Subcutaneous adipose tissue (tissue), 4 donors: Measurements from ENCODE around the gene GALNS. TPM values are rescaled to one million over a fixed set of nuclear protein-coding genes. Genes with fewer than 3 reads are reported as not detected.

Experiments used
- total RNA-seq, 4 donors: library from RNA; depleted of rRNA; stranded (reverse); fragments of >200 nt; gene quantifications; one replicate each; pipeline ENCODE4 v1.1.0, GENCODE V29; 2016
- TF ChIP-seq, protein P1 (sequence below): fragments of 450-650 bp; IDR thresholded peaks from one replicate; pipeline ENCODE4 v1.5.1; 2016; ENCODE audit warnings: low read depth, mild to moderate bottlenecking, control low read depth, antibody characterized with exemption, moderate library complexity

Gene GALNS
- total RNA-seq, 4 donors from 2014 or later: 17.2 to 48.6 (median 18.2) TPM

DNA sequence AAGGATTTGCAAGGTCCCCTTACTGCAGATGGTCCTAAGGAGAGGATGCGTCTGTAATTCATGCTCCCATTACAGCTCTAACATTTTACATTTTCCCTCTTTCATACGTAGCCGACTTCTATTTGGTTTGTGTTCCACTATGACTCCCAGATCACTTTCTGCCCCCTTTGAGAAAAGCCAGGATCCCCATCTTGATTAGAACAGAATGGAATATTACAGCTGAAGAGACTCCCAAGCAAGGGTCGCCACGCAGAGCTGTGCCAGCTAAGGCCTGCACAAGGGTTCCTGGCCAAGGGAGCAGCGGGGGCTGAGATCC, 56.5 kb downstream of the GALNS start:
- TF ChIP-seq, protein P1, sequence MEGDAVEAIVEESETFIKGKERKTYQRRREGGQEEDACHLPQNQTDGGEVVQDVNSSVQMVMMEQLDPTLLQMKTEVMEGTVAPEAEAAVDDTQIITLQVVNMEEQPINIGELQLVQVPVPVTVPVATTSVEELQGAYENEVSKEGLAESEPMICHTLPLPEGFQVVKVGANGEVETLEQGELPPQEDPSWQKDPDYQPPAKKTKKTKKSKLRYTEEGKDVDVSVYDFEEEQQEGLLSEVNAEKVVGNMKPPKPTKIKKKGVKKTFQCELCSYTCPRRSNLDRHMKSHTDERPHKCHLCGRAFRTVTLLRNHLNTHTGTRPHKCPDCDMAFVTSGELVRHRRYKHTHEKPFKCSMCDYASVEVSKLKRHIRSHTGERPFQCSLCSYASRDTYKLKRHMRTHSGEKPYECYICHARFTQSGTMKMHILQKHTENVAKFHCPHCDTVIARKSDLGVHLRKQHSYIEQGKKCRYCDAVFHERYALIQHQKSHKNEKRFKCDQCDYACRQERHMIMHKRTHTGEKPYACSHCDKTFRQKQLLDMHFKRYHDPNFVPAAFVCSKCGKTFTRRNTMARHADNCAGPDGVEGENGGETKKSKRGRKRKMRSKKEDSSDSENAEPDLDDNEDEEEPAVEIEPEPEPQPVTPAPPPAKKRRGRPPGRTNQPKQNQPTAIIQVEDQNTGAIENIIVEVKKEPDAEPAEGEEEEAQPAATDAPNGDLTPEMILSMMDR: no peak

- TF ChIP-seq, protein P1: no peak
Observed at GRCh38 chr16:88799569-88800276, 57.0 kb downstream of the GALNS start.

DNA sequence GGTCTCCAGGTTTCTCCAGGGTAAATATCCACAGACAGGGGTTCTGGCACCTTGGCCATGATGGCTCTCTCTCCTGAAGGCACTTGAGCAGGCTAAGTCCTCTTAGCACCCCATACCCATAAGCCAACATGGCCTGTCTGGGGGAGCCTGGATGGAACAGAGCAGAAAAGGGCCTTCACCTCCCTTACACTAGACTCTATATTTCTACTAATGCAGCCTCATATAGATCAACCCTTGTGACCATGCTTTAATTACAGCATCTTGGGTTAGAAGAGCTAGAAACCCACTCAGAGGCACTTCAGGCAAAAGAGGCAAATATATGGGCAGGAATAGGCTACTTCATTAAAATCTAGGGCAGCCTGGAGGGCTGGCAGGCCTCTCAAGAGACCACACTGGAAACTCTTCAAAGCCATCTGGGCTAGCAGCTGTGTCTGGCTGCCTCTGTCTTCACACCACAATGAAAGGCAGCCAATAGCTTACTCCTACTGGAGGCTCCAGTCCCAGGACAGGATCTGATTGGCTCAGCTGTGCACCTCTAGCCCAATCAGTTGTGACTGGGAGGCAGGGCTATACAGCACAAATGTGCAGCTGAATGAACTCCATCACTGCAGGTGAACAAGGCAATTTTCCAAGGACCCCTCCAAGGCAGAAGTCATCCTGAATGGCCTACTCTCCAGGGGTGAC, 57.8 kb downstream of the GALNS start:
- TF ChIP-seq, protein P1: no peak

GRCh38 chr16:88798073-88798472, 58.7 kb downstream of the GALNS start:
- TF ChIP-seq, protein P1: no peak

- TF ChIP-seq, protein P1: no peak
Observed at GRCh38 chr16:88796278-88796677, 60.5 kb downstream of the GALNS start.

DNA sequence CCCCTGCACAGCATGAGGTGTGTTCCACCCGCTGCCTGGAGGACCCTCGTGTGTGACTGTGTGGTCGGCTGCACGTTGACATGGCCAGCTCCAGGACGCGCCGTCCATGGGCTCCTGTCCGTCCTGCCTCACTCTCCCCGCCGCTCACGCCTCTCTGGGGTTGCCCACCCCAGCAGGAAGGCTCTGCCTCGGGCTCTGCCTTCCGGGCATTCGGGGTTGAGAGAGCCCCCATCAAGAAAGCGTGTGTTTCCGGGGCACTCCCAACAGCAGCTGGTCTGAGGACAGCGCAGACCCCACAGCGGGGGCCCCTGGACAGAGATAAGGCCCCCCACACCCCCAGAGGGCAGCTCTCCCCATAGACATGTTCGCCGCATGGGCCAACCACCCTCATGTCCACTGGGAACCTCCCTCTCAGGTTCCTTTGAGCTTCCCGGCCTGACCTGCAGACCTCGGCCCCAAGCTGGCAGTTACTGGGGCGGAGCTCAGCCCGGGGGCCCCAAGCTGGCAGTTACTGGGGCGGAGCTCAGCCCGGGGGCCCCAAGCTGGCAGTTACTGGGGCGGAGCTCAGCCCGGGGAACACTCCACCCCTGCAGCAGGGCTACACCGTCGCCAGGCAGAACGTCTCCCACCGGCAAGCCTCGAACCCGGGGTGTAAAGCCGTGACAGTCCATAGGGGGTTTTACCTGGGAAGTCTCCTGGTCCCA, 63.3 kb downstream of the GALNS start:
- TF ChIP-seq, protein P1: no peak

GRCh38 chr16:88792668-88793250, 64.0 kb downstream of the GALNS start:
- TF ChIP-seq, protein P1: no peak
